Measurements from ENCODE around the gene SF3B2. TPM values are rescaled to one million over a fixed set of nuclear protein-coding genes. Genes with fewer than 3 reads are reported as not detected.
A peak's percentile ranks its signal among the peaks of the same experiment; 100 is the strongest.

The SF3B2 gene
- total RNA-seq, 1 experiment from 2014 or later, result 300 TPM

- TF ChIP-seq ZBTB33 (IDR thresholded peaks at IDR 0.05; ENCODE audit: extremely low read depth, insufficient replicate concordance, low read length) (no peak), SRF (IDR thresholded peaks at IDR 0.05; ENCODE audit: low read depth) (no peak), CBX3 (IDR thresholded peaks at IDR 0.05; ENCODE audit: low read depth) (no peak), SP1 (IDR thresholded peaks at IDR 0.05; ENCODE audit: low read depth) (no peak)
- TF ChIP-seq, protein P1, sequence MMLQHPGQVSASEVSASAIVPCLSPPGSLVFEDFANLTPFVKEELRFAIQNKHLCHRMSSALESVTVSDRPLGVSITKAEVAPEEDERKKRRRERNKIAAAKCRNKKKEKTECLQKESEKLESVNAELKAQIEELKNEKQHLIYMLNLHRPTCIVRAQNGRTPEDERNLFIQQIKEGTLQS (IDR thresholded peaks at IDR 0.05), result no peak
Observed at GRCh38 chr11:66007201-66007634, 44.9 kb upstream of the SF3B2 start (continued).

DNA sequence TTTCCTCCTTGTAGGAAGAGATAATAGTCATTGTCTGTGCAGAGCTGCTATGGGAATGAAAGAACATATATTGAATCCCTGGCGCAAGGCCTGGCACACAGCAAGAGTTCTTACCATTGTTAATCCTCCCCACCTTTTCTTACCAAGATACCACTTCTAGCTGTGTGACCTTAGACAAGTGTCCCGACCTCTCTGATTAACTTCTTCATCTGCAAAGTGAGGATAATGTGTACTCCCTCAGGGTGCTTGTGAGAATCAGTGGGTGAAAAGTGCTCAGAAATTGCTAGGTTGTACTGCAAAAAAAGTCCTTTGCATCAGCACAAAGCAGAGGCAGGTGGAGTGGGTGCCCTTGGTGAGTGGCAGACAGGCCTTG, 44.1 kb upstream of the SF3B2 start:
- no peak overlapping the region for H2AFZ ChIP-seq (ENCODE audit: low read depth, low read length, poor library complexity, severe bottlenecking)
- TF ChIP-seq, protein P2, sequence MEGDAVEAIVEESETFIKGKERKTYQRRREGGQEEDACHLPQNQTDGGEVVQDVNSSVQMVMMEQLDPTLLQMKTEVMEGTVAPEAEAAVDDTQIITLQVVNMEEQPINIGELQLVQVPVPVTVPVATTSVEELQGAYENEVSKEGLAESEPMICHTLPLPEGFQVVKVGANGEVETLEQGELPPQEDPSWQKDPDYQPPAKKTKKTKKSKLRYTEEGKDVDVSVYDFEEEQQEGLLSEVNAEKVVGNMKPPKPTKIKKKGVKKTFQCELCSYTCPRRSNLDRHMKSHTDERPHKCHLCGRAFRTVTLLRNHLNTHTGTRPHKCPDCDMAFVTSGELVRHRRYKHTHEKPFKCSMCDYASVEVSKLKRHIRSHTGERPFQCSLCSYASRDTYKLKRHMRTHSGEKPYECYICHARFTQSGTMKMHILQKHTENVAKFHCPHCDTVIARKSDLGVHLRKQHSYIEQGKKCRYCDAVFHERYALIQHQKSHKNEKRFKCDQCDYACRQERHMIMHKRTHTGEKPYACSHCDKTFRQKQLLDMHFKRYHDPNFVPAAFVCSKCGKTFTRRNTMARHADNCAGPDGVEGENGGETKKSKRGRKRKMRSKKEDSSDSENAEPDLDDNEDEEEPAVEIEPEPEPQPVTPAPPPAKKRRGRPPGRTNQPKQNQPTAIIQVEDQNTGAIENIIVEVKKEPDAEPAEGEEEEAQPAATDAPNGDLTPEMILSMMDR (IDR thresholded peaks at IDR 0.05 in 2 of 3, conservative IDR thresholded peaks at IDR 0.05 in 1 of 3; ENCODE audit: borderline replicate concordance in 1 of 3, insufficient read depth in 1 of 3, low read depth in 2 of 3, low read length in 2 of 3), result no peak
- TF ChIP-seq SIN3A (IDR thresholded peaks at IDR 0.05; ENCODE audit: low read depth) (no peak), SRF (IDR thresholded peaks at IDR 0.05; ENCODE audit: low read depth) (no peak), CEBPB (IDR thresholded peaks at IDR 0.05; ENCODE audit: low read depth) (no peak), POLR2A (IDR thresholded peaks at IDR 0.05; ENCODE audit: borderline replicate concordance, extremely low read depth, insufficient read depth, insufficient read length) (no peak), EZH2 (IDR thresholded peaks at IDR 0.05) (no peak), FOSL1 (IDR thresholded peaks at IDR 0.05; ENCODE audit: low read depth) (no peak), ZNF274 (IDR thresholded peaks at IDR 0.05; ENCODE audit: low read depth, low read length) (no peak), REST (IDR thresholded peaks at IDR 0.05; ENCODE audit: low read depth) (no peak), CBX3 (IDR thresholded peaks at IDR 0.05; ENCODE audit: low read depth) (no peak), JUND (IDR thresholded peaks at IDR 0.05) (no peak), ELF1 (IDR thresholded peaks at IDR 0.05; ENCODE audit: borderline replicate concordance, low read depth) (no peak), SP1 (IDR thresholded peaks at IDR 0.05; ENCODE audit: low read depth) (no peak), EZH2phosphoT487 (IDR thresholded peaks at IDR 0.05; ENCODE audit: borderline replicate concordance) (no peak)
- TF ChIP-seq, protein P3, sequence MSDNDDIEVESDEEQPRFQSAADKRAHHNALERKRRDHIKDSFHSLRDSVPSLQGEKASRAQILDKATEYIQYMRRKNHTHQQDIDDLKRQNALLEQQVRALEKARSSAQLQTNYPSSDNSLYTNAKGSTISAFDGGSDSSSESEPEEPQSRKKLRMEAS (IDR thresholded peaks at IDR 0.05), result no peak
- ChIA-PET RAD21 (ENCODE audit: low non-redundant PET in 1 of 2, low total read pairs in 2 of 2, uncharacterized antibody in 2 of 2, unreplicated experiment in 2 of 2) (no interaction called here), POLR2A (interaction anchor here (1.1 kb wide), 1 partner anchor 118 kb away, joined by 4 read pairs; the partner anchor contains the start of gene CCDC85B), CTCF (interaction anchor here (0.6 to 1.3 kb wide), 2 partner anchors 15 to 148 kb away, joined by 3 to 5 read pairs; partner anchors contain the start of gene MUS81)
- no peaks in the 10 kb centered on the region for H3K27me3 ChIP-seq (ENCODE audit: insufficient read depth, low read length)
- peak overlapping the region; percentile 46 for H3K27ac ChIP-seq (ENCODE audit: low read depth, low read length)
- H3K9me2 ChIP-seq (ENCODE audit: insufficient read depth), result no peaks in the 10 kb centered on the region
- no peak overlapping the region for H3K4me3 ChIP-seq (replicated peaks in 1 of 2; ENCODE audit: low read depth in 1 of 2, low read length in 2 of 2)
- no peaks in the 10 kb centered on the region for H4K20me1 ChIP-seq (ENCODE audit: insufficient read depth)
- peak overlapping the region; percentile 36 for H3K4me2 ChIP-seq (ENCODE audit: low read length)
- DNase-seq (ENCODE audit: low read depth, low spot score) (no peak), ATAC-seq (no peak)
- H3K79me2 ChIP-seq (ENCODE audit: insufficient read depth, low read length), result peaks cover 25% of the 10 kb centered on the region
- peaks cover 51 to 90% of the 10 kb centered on the region in 2 experiments for H3K4me1 ChIP-seq (ENCODE audit: control insufficient read depth in 1 of 2, insufficient read depth in 2 of 2, low read length in 2 of 2)
- peak overlapping the region; percentile 11; the same call in 1 of the 2 replicates for H3K9ac ChIP-seq (ENCODE audit: low read length)
- H3K9me3 ChIP-seq (ENCODE audit: control insufficient read depth in 1 of 2, insufficient read depth in 1 of 2, low read depth in 1 of 2, low read length in 2 of 2), result no peaks in the 10 kb centered on the region
- intact Hi-C loops (cut with micrococcal nuclease), result no loop called here
- peaks cover 11 to 24% of the 10 kb centered on the region in 2 experiments for H3K36me3 ChIP-seq (ENCODE audit: control insufficient read depth in 1 of 2, insufficient read depth in 2 of 2, low read length in 2 of 2)
- no TSS peak for BruUV-seq (replicated peaks)
